Lower leg skin (tissue), 4 donors: ENCODE results near the gene OBP2A. TPM values are rescaled to one million over a fixed set of nuclear protein-coding genes. Genes with fewer than 3 reads are reported as not detected.

Experiments
- DNase-seq, 2 donors: peaks; one replicate each; pipeline ENCODE4 v3.0.0-alpha.2; 2019; ENCODE audit warnings: low spot score in 2 of 2
- H3K4me3 ChIP-seq: fragments of 200-600 bp; sonication (generic); 2 replicates; pipeline ENCODE4 v1.5.1; 2017; ENCODE audit warnings: mild to moderate bottlenecking, low read depth; ENCODE audit not compliant: poor library complexity, severe bottlenecking
- CTCF ChIP-seq, 3 donors: fragments of 450-650 bp; IDR thresholded peaks; one replicate each; pipeline ENCODE4 v1.5.1; 2016; ENCODE audit warnings: antibody characterized with exemption in 3 of 3, mild to moderate bottlenecking in 3 of 3, moderate library complexity in 2 of 3
- POLR2A ChIP-seq, 2 donors: fragments of 450-650 bp; IDR thresholded peaks; one replicate each; pipeline ENCODE4 v1.6.1; 2016 to 2017; ENCODE audit warnings: antibody characterized with exemption in 2 of 2, mild to moderate bottlenecking in 1 of 2, moderate library complexity in 1 of 2
- WGBS, 2 donors: methylation state at CpG; one replicate each; pipeline ENCODE4 v1.1.5; 2018; 5-methylcytosine and 5-hydroxymethylcytosine counted together
- intact Hi-C: fragments of 100-400 bp; cut with DNase I; formaldehyde crosslinking; loops from one replicate; pipeline ENCODE4 v1.15.0; 2023; ENCODE audit warnings: low total_unique reads
- total RNA-seq, 4 donors: library from RNA; depleted of rRNA; stranded (reverse); fragments of >200 nt; gene quantifications; one replicate each; pipeline ENCODE4 v1.1.0, GENCODE V29; 2016

Gene OBP2A
- total RNA-seq, 4 donors from 2014 or later = 4.7 to 6.6 TPM; not detected in 2

GRCh38 chr9:135592625-135593024 is 46.7 kb downstream of the OBP2A start:
- no peak for TF ChIP-seq POLR2A (IDR thresholded peaks at IDR 0.05)
- no peak for TF ChIP-seq CTCF (IDR thresholded peaks at IDR 0.05)
- intact Hi-C loops = no loop called here
- WGBS, 2 donors = 74 to 87% methylated on average over 4 to 6 of the region's 13 CpGs
- H3K4me3 ChIP-seq = no peak overlapping the region
- DNase-seq = no peak

GRCh38 chr9:135596211-135596610 is 50.3 kb downstream of the OBP2A start:
- intact Hi-C loops = no loop called here
- TF ChIP-seq CTCF (IDR thresholded peaks at IDR 0.05) (no peak), POLR2A (IDR thresholded peaks at IDR 0.05) (no peak)
- no peak for DNase-seq
- H3K4me3 ChIP-seq = no peak overlapping the region
- 61 to 63% methylated on average over 2 of the region's 2 CpGs for WGBS, 2 donors

Other genes with a start within 250 kb of the OBP2A start
- gene PPP1R26, start 66.3 kb upstream of the OBP2A start, total RNA-seq = 10 to 100 TPM in 1 of 4 donors, 1 to 10 TPM in 3; 8.4 to 11.5 (median 9.2) TPM
- 10 to 100 TPM; 41.3 to 61.6 (median 49.7) TPM for gene MRPS2, start 45.4 kb upstream of the OBP2A start, total RNA-seq
- not detected for gene LCN1, start 24.7 kb upstream of the OBP2A start, total RNA-seq
- gene PAEP, start 15.6 kb downstream of the OBP2A start, total RNA-seq = 1 to 10 TPM in 1 of 4 donors, under 1 TPM in 2, not detected in 1; 0.71 to 2.7 (median 0.89) TPM
- gene GLT6D1, start 93.4 kb downstream of the OBP2A start, total RNA-seq = not detected
- gene LCN9, start 117.2 kb downstream of the OBP2A start, total RNA-seq = not detected
- gene SOHLH1, start 153.4 kb downstream of the OBP2A start, total RNA-seq = under 1 TPM in 1 of 4 donors, not detected in 3; 0.71 TPM
- gene KCNT1, start 156.1 kb downstream of the OBP2A start, total RNA-seq = under 1 TPM in 1 of 4 donors, not detected in 3; 0.10 TPM